ENCODE data around the gene SNX9.

DNA sequence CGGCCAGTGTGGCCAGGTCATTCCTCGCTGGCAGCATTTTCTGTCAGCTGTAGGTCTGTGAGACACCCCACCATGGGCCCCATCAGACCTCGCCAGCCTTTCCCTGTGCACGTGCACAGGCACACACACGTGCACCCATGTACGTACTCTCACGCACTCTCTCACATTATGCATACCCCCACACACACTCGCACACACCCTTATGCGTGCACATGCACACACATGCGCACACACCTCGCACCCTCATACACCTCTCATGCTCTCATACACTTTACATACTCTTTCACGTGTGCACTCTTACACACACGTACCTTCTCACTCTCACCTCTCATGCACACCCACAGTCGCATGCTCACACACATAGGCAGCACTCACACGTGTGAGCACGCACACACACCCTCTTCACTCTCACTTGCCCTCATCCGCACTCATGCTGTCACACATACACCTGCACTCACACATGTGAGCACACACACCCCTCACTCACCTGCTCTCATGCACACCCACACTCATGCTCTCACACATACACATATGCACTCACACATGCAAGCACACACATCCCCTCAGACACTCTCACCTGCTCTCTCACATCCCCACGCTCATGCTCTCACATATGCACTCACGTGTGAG, 46.7 kb downstream of the SNX9 start:
- no peak for TF ChIP-seq ZBTB1 (tag by site-specific recombination; IDR thresholded peaks at IDR 0.05)
- TF ChIP-seq, protein P1, sequence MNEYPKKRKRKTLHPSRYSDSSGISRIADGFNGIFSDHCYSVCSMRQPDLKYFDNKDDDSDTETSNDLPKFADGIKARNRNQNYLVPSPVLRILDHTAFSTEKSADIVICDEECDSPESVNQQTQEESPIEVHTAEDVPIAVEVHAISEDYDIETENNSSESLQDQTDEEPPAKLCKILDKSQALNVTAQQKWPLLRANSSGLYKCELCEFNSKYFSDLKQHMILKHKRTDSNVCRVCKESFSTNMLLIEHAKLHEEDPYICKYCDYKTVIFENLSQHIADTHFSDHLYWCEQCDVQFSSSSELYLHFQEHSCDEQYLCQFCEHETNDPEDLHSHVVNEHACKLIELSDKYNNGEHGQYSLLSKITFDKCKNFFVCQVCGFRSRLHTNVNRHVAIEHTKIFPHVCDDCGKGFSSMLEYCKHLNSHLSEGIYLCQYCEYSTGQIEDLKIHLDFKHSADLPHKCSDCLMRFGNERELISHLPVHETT (tag by site-specific recombination; IDR thresholded peaks at IDR 0.05) = no peak
- TF ChIP-seq, protein P2, sequence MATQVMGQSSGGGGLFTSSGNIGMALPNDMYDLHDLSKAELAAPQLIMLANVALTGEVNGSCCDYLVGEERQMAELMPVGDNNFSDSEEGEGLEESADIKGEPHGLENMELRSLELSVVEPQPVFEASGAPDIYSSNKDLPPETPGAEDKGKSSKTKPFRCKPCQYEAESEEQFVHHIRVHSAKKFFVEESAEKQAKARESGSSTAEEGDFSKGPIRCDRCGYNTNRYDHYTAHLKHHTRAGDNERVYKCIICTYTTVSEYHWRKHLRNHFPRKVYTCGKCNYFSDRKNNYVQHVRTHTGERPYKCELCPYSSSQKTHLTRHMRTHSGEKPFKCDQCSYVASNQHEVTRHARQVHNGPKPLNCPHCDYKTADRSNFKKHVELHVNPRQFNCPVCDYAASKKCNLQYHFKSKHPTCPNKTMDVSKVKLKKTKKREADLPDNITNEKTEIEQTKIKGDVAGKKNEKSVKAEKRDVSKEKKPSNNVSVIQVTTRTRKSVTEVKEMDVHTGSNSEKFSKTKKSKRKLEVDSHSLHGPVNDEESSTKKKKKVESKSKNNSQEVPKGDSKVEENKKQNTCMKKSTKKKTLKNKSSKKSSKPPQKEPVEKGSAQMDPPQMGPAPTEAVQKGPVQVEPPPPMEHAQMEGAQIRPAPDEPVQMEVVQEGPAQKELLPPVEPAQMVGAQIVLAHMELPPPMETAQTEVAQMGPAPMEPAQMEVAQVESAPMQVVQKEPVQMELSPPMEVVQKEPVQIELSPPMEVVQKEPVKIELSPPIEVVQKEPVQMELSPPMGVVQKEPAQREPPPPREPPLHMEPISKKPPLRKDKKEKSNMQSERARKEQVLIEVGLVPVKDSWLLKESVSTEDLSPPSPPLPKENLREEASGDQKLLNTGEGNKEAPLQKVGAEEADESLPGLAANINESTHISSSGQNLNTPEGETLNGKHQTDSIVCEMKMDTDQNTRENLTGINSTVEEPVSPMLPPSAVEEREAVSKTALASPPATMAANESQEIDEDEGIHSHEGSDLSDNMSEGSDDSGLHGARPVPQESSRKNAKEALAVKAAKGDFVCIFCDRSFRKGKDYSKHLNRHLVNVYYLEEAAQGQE (tag by site-specific recombination; IDR thresholded peaks at IDR 0.05) = no peak
- TF ChIP-seq YY1 (tag by site-specific recombination; IDR thresholded peaks at IDR 0.05) = no peak

Data from HEK293 (cell line).